Measurements from ENCODE around the gene TSPAN8.

TSPAN8 gene

DNA sequence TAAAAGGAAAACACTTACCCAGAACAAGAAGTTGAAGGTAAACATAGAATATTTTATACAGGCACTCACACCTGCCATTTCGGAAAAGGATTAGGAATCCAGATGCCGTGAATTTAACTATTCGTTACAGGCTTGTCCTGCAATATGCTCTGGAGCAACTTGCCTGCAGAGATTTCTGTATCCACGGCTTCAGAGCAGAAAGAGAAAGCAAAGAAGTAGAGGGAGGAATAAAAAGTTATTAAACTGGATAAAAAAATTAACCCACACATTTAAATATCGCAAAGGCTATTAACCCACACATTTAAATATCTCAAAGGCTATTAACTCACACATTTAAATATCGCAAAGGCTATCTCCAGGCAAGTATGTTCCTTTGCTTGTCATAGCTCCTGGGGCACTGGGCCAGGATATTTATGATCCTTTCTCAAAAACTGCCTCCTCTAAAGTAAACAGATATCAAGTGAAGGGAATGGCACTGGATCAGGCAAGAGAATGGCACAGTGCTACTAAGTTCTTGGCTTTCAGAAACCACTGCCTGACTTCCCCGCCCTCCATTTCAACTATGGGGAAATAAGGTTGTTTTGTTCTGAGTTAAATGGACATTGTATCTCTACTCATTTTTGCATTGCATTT lies at the start of gene TSPAN8:
Gene TSPAN8, minus strand, starts transcription at position 399 of the 633 bp plus-strand sequence. Its CDS starts 321 bp downstream, at position 78.
- ATAC-seq, result no peak
- TF ChIP-seq TCF4 (CRISPR knock-in tag; IDR thresholded peaks at IDR 0.05; ENCODE audit: borderline replicate concordance) (no peak), OSR1 (CRISPR knock-in tag; IDR thresholded peaks at IDR 0.05) (no peak), ZFP30 (CRISPR knock-in tag; IDR thresholded peaks at IDR 0.05) (no peak), PPARA (CRISPR knock-in tag; IDR thresholded peaks at IDR 0.05; ENCODE audit: borderline replicate concordance) (no peak), ZNF8 (CRISPR knock-in tag; IDR thresholded peaks at IDR 0.05) (no peak), GLIS3 (CRISPR knock-in tag; IDR thresholded peaks at IDR 0.05) (no peak), TOX (CRISPR knock-in tag; IDR thresholded peaks at IDR 0.05; ENCODE audit: borderline replicate concordance) (no peak), ZFP3 (CRISPR knock-in tag; IDR thresholded peaks at IDR 0.05) (no peak), ZC3H10 (CRISPR knock-in tag; IDR thresholded peaks at IDR 0.05) (no peak), ZNF565 (CRISPR knock-in tag; conservative IDR thresholded peaks at IDR 0.05; ENCODE audit: low read depth) (no peak), ARNTL (CRISPR knock-in tag; IDR thresholded peaks at IDR 0.05; ENCODE audit: borderline replicate concordance, low read depth) (no peak), RARB (CRISPR knock-in tag; IDR thresholded peaks at IDR 0.05) (no peak), ISL1 (CRISPR knock-in tag; IDR thresholded peaks at IDR 0.05) (no peak), BACH2 (CRISPR knock-in tag; IDR thresholded peaks at IDR 0.05; ENCODE audit: borderline replicate concordance) (no peak), ZNF70 (CRISPR knock-in tag; IDR thresholded peaks at IDR 0.05) (no peak)
- TF ChIP-seq, protein P1, sequence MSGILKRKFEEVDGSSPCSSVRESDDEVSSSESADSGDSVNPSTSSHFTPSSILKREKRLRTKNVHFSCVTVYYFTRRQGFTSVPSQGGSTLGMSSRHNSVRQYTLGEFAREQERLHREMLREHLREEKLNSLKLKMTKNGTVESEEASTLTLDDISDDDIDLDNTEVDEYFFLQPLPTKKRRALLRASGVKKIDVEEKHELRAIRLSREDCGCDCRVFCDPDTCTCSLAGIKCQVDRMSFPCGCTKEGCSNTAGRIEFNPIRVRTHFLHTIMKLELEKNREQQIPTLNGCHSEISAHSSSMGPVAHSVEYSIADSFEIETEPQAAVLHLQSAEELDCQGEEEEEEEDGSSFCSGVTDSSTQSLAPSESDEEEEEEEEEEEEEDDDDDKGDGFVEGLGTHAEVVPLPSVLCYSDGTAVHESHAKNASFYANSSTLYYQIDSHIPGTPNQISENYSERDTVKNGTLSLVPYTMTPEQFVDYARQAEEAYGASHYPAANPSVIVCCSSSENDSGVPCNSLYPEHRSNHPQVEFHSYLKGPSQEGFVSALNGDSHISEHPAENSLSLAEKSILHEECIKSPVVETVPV (CRISPR knock-in tag; IDR thresholded peaks at IDR 0.05), result no peak
- TF ChIP-seq, protein P2, sequence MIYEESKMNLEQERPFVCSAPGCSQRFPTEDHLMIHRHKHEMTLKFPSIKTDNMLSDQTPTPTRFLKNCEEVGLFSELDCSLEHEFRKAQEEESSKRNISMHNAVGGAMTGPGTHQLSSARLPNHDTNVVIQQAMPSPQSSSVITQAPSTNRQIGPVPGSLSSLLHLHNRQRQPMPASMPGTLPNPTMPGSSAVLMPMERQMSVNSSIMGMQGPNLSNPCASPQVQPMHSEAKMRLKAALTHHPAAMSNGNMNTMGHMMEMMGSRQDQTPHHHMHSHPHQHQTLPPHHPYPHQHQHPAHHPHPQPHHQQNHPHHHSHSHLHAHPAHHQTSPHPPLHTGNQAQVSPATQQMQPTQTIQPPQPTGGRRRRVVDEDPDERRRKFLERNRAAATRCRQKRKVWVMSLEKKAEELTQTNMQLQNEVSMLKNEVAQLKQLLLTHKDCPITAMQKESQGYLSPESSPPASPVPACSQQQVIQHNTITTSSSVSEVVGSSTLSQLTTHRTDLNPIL (CRISPR knock-in tag; IDR thresholded peaks at IDR 0.05; ENCODE audit: low read depth), result no peak
- TF ChIP-seq, protein P3, sequence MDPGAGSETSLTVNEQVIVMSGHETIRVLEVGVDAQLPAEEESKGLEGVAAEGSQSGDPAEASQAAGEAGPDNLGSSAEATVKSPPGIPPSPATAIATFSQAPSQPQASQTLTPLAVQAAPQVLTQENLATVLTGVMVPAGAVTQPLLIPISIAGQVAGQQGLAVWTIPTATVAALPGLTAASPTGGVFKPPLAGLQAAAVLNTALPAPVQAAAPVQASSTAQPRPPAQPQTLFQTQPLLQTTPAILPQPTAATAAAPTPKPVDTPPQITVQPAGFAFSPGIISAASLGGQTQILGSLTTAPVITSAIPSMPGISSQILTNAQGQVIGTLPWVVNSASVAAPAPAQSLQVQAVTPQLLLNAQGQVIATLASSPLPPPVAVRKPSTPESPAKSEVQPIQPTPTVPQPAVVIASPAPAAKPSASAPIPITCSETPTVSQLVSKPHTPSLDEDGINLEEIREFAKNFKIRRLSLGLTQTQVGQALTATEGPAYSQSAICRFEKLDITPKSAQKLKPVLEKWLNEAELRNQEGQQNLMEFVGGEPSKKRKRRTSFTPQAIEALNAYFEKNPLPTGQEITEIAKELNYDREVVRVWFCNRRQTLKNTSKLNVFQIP (CRISPR knock-in tag; IDR thresholded peaks at IDR 0.05; ENCODE audit: borderline replicate concordance, low read depth), result no peak
- TF ChIP-seq, protein P4, sequence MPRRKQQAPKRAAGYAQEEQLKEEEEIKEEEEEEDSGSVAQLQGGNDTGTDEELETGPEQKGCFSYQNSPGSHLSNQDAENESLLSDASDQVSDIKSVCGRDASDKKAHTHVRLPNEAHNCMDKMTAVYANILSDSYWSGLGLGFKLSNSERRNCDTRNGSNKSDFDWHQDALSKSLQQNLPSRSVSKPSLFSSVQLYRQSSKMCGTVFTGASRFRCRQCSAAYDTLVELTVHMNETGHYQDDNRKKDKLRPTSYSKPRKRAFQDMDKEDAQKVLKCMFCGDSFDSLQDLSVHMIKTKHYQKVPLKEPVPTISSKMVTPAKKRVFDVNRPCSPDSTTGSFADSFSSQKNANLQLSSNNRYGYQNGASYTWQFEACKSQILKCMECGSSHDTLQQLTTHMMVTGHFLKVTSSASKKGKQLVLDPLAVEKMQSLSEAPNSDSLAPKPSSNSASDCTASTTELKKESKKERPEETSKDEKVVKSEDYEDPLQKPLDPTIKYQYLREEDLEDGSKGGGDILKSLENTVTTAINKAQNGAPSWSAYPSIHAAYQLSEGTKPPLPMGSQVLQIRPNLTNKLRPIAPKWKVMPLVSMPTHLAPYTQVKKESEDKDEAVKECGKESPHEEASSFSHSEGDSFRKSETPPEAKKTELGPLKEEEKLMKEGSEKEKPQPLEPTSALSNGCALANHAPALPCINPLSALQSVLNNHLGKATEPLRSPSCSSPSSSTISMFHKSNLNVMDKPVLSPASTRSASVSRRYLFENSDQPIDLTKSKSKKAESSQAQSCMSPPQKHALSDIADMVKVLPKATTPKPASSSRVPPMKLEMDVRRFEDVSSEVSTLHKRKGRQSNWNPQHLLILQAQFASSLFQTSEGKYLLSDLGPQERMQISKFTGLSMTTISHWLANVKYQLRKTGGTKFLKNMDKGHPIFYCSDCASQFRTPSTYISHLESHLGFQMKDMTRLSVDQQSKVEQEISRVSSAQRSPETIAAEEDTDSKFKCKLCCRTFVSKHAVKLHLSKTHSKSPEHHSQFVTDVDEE (CRISPR knock-in tag; IDR thresholded peaks at IDR 0.05), result no peak
- TF ChIP-seq, protein P5, sequence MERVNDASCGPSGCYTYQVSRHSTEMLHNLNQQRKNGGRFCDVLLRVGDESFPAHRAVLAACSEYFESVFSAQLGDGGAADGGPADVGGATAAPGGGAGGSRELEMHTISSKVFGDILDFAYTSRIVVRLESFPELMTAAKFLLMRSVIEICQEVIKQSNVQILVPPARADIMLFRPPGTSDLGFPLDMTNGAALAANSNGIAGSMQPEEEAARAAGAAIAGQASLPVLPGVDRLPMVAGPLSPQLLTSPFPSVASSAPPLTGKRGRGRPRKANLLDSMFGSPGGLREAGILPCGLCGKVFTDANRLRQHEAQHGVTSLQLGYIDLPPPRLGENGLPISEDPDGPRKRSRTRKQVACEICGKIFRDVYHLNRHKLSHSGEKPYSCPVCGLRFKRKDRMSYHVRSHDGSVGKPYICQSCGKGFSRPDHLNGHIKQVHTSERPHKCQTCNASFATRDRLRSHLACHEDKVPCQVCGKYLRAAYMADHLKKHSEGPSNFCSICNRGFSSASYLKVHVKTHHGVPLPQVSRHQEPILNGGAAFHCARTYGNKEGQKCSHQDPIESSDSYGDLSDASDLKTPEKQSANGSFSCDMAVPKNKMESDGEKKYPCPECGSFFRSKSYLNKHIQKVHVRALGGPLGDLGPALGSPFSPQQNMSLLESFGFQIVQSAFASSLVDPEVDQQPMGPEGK (CRISPR knock-in tag; IDR thresholded peaks at IDR 0.05; ENCODE audit: borderline replicate concordance), result no peak

DNA sequence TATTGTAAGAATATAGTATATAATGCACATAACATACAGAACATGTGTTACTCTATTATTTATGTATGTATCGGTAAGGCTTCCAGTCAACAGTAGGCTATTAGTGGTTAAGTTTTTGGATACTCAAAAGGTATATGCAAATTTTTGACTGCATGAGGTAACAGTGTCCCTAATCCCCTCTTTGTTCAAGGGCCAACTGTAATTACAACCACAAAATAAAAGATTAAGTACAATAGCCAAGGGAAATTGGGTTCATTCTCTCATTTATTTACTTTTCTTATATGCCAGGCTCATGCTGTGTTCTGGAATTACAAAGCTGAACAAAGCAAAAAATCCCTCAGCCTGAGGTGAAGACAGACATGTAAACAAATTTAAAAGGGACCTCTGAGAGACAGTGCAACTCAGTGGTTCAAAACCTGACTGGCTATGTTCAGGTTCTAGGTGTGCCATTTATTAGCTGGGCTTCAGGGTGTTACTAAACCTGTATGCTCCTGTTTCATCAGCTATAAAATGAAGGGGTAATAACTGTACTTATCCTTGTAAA lies 43.4 kb upstream of the TSPAN8 start:
- TF ChIP-seq TCF4 (CRISPR knock-in tag; IDR thresholded peaks at IDR 0.05; ENCODE audit: borderline replicate concordance) (no peak), ISL1 (CRISPR knock-in tag; IDR thresholded peaks at IDR 0.05) (no peak), ESRRG (CRISPR knock-in tag; IDR thresholded peaks at IDR 0.05) (no peak), ZNF8 (CRISPR knock-in tag; IDR thresholded peaks at IDR 0.05) (no peak), TOX (CRISPR knock-in tag; IDR thresholded peaks at IDR 0.05; ENCODE audit: borderline replicate concordance) (no peak), SNAI2 (CRISPR knock-in tag; IDR thresholded peaks at IDR 0.05) (no peak), ZC3H10 (CRISPR knock-in tag; IDR thresholded peaks at IDR 0.05) (no peak), RARB (CRISPR knock-in tag; IDR thresholded peaks at IDR 0.05) (no peak), BACH2 (CRISPR knock-in tag; IDR thresholded peaks at IDR 0.05; ENCODE audit: borderline replicate concordance) (no peak), PPARA (CRISPR knock-in tag; IDR thresholded peaks at IDR 0.05; ENCODE audit: borderline replicate concordance) (no peak)
- TF ChIP-seq, protein P3 (CRISPR knock-in tag; IDR thresholded peaks at IDR 0.05; ENCODE audit: borderline replicate concordance, low read depth), result no peak
- TF ChIP-seq, protein P1 (CRISPR knock-in tag; IDR thresholded peaks at IDR 0.05), result no peak
- TF ChIP-seq, protein P4 (CRISPR knock-in tag; IDR thresholded peaks at IDR 0.05), result no peak
- no peak for ATAC-seq
